Purkinje cell (primary cell): ENCODE measurements around the gene MRGPRE. TPM values are rescaled to one million over a fixed set of nuclear protein-coding genes. Genes with fewer than 3 reads are reported as not detected.

Experiments used
- polyA plus RNA-seq: library from polyadenylated mRNA; unstranded; fragments of >200 nt; fragmentation: Nextera tagmentation; gene quantifications from 2 replicates; pipeline ENCODE4 v1.2.1, GENCODE V29; 2014

MRGPRE gene
- not detected in 2 replicates for polyA plus RNA-seq

GRCh38 chr11:3231851-3232744 lies at the start of gene MRGPRE:
Gene MRGPRE (minus strand): TSS chr11:3232417. CDS start chr11:3228799, 3,618 bp downstream.

GRCh38 chr11:3218483-3219280 lies 13.5 kb downstream of the MRGPRE start, which contains the start of gene MRGPRG:
Gene MRGPRG (minus strand): TSS chr11:3218813. CDS start chr11:3218813, 0 bp downstream.

Other genes starting within 250 kb of the MRGPRE start
- gene NAP1L4, start 240.1 kb downstream of the MRGPRE start, polyA plus RNA-seq, result 180 and 254 TPM in 2 replicates
- 53.3 and 65.2 TPM in 2 replicates for gene CARS1, start 175.0 kb downstream of the MRGPRE start, polyA plus RNA-seq
- gene OSBPL5, start 67.1 kb downstream of the MRGPRE start, polyA plus RNA-seq, result 0.17 and 0.98 TPM in 2 replicates
- gene MRGPRG, start 13.6 kb downstream of the MRGPRE start, polyA plus RNA-seq, result not detected in 2 replicates
- gene ZNF195, start 146.7 kb upstream of the MRGPRE start, polyA plus RNA-seq, result 27.5 and 27.9 TPM in 2 replicates